GM21825 (cell line): ENCODE results near the gene SLC45A2.
A peak's percentile ranks its signal among the peaks of the same experiment; 100 is the strongest.
"Not testable (repeated sequence)": the region's sequence is repeated elsewhere in the genome, so short reads cannot be mapped to it uniquely, and the experiment has no call there.

Experiments used
- ATAC-seq: cut with Tn5 transposase; IDR thresholded peaks from one replicate; pipeline ENCODE4 v1.9.1; 2021; ENCODE audit warnings: mild to moderate bottlenecking, moderate library complexity; ENCODE audit not compliant: unreplicated experiment

Gene SLC45A2

DNA sequence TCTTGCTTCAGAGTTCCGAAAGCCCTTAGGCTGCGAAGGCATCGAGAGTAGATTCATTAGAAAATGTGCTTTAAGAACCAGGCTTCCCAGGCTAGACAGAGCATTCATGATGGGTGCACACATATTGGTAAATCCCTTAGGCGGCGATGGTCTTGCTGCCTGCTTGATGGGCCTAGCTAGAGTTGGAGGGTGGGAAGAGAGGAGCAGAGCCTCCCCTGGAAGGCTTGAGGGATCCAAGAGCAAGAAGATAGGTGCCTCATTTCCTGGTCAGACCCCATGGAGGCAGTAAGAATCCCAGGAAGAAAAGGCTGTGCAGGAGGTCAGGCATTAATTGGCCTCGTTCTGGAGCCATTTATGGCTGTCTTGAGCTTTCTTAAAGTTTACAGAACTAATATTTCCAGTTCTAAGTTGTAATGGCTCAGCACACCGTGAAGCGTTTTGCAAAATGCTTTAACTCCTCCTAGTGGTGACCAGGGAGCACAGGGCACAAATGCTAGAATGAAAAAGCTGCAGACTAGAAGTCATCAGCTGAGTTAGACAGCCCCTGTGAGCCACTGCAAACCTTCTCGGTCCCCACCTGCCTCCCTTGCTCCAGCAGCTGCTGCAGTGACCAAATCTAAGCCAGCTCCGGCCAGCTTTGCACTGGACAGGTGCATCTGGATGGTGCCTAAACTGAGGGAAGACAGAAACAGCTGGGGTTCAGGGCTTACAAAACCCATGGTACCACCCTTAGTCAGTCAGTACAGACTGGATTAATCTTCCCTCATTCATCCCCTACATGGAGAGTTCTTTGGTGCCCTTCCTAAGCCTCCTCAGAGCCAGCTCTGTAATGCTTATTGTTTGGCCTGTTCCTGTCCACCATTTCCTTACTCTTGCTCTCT is 14.7 kb downstream of the SLC45A2 start:
- ATAC-seq = no peak

DNA sequence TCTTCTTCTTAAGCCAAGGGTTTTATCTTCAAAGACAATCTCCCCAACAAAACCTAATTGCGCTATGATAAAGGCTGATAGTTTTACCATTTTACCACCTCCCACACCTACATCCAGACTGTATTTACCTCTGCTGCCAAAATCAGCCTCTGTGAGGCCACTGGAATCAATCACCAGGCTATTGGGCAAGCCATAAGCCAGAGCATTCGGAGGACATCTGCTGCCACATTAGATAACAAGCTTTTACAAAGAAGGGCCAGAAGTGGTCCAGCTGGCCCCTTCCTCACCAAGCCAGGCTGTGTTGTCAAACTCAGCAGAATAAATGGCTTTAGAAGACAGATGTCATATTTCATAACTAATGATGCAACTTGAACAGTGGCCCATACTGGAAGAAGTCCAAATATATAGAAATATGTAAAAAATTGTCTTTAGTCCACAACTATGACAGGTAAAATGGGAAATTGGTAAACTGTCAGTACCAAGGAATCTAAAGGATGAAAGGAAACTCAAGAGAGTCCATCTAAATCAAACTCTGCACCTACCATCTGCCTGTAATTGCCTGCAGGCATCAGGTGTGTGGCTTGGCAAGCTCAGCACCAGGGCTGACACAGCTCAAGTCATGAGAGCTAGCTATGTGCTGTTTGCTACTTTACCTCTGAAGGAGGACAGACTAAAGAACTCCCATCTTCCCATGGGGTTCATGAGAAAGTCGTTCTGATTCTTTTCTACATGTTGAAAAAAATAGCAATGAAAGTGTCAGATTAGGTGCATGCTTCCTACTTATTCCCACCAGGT is 16.1 kb downstream of the SLC45A2 start:
- no peak for ATAC-seq

DNA sequence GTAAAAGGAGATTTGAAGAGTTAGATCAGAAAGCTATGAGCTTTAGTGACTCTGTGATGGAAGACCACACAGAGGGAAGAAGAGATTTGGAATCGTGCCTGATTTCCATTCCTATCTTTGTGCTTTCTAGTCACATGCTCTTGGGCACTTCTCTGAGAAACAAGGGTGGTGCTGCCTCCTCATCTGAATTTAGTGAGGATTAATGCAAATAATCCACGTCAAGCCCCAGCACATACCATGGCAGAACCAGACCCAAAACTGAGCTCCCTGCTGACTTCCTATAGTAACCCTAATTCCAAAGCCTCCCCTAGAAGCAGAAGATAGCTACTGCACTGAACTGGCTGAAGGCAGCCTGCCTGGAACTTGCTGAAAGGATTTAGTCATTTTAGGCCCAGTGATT is 17.7 kb downstream of the SLC45A2 start:
- no peak for ATAC-seq

DNA sequence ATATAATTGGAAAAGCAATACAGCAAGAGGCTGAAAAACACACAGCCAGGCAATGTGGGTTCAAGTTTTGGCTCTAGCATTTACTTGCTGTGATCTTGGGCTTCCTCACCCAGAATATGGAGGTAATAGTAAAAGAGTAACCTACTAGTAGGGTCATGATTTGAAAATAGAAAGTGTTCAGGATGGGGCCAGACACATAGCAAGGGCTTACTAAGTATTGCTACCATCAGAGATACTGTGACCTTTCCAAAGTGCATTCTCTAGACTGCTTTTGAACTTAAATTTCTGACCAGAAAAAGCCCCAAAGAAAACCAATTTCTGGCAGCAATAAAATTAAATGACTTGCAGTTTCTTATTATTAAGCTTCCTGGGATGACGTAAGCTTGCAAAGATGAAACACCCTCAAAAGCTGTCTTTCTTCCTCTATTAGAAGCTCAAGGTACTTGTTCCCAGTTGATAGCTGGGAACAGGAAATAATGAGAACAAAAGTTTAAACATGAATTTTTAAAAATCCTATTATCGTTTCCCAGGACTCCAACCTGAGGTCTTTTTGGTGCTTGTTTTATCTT is 20.3 kb downstream of the SLC45A2 start:
- no peak for ATAC-seq

DNA sequence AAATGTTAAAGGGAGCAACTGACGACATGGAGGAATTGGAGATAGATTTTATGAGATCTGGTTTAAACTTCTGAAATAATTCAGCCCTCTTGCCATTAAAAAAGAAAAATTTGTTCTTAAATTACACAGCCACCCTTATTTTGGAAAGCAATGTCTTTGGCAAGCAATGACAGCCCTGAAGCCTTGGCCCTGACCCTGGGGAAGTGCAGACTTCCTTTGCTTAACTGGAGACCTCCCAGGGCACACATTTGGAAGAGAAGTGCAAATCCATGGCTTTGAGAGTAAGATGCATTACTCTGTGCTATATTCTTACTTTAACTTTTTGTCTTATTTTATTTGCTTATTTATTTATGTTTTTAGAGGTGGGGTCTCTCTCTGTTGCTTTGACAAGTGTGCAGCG is 26.3 kb downstream of the SLC45A2 start:
- no peak for ATAC-seq

DNA sequence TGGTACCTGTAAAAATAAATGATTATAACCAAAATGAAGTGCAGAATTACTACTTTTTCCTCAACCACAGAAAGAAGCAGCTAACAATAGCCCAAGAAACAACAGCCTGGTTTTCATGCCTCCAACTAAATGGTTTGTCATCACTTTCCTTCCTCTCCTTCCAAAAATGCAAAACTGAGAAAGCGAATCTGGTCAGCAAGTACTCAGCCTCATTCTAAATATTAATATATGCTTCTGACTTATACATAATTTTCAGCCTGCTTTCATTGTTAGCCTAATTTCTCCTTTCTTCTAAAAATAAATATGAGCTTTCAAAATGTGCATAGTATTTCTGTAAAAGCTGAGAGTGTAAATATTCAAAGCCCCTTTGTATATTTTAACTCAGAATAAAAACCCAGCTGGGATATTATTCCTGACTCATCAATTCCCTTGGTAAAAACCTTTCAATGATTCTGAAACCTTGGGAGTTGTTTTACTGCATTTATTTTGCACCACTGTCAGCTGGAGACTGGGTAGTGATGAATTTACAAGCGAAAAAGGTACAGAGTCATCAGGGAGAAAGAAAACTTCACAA is 26.8 kb downstream of the SLC45A2 start:
- ATAC-seq = no peak

DNA sequence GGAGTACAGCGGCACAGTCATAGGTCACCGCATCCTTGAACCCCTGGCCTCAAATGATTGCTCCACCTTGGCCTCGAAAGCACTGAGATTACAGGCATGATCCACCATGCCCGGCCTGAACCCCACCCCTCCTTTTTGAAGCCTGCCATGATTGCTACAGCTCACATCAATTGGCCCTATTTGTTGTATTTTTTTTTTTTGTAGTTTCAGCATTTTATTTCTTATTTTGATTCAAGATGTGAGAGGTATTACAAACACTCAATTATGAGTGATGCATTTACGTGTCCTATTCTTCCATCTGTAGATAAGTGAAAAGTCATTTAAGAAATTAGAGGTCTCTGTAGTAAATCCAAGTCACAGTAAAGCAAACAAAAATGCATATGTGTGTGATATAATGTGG is 32.3 kb downstream of the SLC45A2 start:
- ATAC-seq = not testable (repeated sequence)

DNA sequence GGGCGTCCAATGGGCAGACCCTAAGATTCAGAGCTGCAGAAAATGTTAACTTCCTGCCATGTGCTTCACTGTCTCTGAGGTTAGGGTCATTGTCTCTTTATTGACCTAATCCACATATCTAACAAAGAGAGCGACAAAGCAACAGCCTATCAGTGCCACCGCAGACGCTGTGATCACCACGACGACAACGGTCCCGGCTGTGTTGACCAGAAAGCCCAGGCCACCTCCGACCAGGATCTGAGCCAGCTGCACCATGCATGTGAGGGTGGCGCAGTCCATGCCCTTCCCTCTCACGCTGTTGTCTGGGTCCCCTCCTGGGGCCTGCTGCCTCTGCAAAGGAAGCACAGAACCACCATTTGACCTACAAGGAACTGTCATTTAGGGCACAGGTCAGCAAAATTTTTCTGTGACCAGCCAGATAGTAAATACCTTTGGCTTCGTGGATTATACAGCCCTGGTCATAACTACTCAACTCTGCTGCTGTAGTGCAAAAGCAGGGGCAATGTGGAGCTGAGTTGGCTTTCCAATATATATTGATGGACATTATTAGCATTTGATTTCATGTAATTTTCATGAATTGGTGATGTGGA is 39.9 kb downstream of the SLC45A2 start:
- no peak for ATAC-seq

DNA sequence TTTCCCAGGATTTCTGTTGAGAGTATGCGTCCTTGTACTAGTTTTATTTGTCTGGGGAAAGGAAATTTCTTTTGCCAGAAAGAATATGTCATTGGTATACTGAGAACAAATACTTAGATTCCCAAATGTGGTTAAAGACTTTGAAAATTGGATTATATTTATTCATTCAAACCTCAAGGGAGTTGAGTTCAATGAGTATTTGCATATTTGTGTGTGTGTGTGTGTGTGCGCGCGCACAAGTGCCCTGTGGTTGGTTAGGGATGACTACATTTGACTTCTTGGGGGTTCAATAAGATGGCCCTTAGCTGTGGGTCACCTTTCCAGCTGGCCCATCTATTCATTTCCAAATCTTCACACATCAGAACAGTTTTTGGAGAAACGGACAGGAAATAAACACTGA is 43.4 kb downstream of the SLC45A2 start:
- ATAC-seq = no peak

DNA sequence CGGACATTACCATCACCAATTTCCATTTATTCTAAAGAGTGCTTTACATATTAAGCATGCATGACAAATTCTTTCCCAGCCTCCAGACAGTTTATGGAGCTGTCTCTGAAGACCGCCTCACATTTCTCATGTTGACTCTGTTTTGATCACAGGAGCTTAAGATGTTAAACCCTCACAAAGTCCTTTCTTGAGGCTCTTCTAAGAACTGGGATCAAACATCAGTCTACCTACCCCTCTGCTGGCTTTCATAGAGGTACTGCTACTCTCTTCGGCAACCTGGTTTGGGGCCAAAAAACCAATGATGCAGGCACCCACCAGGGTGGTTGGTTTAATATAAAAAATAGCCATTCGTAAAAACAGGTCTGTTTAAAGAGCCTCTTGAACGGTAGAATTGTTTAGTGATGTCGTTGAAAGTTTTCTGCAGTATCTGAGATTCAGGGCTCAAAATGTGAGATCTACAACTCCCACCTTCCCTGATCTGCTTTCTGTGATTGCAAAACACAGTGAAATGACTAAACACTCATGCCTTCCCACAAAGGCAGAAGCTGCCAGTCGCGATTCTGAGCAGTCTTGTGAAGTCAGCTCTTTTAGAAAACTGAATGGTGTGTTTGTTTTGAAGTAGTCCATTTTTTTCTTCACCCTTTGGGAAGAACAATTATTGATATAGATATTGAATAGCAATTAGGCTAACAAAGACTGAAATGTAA is 44.8 kb downstream of the SLC45A2 start:
- ATAC-seq = no peak

DNA sequence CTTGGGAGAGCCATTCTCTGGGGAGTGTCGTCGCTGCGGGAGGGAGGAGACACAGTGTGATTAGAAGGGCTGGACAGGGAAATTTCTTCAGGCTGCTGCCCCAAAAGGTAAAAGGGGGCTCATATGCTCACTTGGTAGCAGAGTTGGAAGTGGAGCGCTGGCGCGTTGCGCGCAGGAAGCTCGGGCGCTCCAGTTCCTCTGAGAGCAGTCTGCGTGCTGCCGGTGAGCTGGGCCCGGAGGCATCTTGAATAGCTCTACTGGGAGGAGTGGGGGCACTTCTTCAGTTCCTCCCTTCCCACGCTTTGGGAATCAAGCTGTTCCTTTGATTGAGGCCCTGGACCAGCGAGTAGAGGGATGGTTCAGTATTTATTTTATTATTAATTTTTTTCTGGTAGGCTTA is 45.6 kb downstream of the SLC45A2 start:
- no peak for ATAC-seq

DNA sequence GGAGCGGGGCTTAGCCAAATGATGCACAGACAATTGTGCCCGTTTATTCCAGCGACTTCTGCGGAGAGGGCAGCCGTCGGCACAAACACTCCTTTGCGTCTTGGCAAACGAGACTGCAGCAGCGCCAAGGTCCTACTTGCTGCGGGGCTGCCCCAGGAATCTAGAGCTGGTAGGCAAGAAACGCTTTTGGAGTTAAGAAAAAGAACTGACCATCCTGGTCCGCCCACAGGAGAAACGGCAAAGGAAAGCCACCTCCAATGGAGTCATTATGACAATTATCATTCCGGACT is 46.0 kb downstream of the SLC45A2 start:
- ATAC-seq = no peak

DNA sequence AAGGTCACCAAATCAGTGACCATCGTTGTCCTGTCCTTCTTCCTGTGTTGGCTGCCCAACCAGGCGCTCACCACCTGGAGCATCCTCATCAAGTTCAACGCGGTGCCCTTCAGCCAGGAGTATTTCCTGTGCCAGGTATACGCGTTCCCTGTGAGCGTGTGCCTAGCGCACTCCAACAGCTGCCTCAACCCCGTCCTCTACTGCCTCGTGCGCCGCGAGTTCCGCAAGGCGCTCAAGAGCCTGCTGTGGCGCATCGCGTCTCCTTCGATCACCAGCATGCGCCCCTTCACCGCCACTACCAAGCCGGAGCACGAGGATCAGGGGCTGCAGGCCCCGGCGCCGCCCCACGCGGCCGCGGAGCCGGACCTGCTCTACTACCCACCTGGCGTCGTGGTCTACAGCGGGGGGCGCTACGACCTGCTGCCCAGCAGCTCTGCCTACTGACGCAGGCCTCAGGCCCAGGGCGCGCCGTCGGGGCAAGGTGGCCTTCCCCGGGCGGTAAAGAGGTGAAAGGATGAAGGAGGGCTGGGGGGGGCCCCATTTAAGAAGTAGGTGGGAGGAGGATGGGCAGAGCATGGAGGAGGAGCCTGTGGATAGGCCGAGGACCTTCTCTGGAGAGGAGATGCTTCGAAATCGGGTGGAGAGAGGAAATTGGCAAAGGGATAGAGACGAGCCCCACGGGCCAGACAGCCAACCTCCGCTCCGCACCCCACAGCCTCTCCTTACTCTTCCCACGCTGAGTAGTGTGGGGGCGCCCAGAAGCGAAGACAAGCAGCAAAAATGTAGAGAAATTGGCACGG is 46.6 kb downstream of the SLC45A2 start:
- ATAC-seq = no peak

DNA sequence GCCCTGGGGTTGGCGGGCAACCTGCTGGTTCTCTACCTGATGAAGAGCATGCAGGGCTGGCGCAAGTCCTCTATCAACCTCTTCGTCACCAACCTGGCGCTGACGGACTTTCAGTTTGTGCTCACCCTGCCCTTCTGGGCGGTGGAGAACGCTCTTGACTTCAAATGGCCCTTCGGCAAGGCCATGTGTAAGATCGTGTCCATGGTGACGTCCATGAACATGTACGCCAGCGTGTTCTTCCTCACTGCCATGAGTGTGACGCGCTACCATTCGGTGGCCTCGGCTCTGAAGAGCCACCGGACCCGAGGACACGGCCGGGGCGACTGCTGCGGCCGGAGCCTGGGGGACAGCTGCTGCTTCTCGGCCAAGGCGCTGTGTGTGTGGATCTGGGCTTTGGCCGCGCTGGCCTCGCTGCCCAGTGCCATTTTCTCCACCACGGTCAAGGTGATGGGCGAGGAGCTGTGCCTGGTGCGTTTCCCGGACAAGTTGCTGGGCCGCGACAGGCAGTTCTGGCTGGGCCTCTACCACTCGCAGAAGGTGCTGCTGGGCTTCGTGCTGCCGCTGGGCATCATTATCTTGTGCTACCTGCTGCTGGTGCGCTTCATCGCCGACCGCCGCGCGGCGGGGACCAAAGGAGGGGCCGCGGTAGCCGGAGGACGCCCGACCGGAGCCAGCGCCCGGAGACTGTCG is 47.3 kb downstream of the SLC45A2 start:
- ATAC-seq = no peak

DNA sequence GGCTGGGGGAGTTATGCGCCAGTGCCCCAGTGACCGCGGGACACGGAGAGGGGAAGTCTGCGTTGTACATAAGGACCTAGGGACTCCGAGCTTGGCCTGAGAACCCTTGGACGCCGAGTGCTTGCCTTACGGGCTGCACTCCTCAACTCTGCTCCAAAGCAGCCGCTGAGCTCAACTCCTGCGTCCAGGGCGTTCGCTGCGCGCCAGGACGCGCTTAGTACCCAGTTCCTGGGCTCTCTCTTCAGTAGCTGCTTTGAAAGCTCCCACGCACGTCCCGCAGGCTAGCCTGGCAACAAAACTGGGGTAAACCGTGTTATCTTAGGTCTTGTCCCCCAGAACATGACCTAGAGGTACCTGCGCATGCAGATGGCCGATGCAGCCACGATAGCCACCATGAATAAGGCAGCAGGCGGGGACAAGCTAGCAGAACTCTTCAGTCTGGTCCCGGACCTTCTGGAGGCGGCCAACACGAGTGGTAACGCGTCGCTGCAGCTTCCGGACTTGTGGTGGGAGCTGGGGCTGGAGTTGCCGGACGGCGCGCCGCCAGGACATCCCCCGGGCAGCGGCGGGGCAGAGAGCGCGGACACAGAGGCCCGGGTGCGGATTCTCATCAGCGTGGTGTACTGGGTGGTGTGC is 48.0 kb downstream of the SLC45A2 start, which contains the start of gene RXFP3:
Gene RXFP3, plus strand, starts transcription at position 6 of the 636 bp plus-strand sequence. Its CDS starts 355 bp downstream, at position 361.
- ATAC-seq = no peak

DNA sequence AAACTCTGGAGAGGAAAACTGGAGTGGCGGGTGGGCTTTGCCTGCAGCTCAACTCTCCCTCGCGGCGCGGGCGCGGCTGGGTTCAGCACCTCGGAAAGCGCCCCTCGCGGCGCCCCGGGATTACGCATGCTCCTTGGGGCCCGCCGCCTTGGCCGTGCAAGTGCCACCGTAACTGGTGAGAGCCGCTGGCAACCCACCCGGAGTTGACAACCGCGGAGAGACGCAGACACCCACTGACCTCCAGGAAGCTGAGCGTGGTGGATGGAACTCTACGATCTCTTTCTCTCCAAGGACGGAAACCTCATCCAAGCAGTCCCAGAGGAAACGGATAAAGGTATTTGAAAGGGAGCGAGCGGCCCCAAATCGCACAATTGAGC is 48.5 kb downstream of the SLC45A2 start:
- ATAC-seq = no peak

DNA sequence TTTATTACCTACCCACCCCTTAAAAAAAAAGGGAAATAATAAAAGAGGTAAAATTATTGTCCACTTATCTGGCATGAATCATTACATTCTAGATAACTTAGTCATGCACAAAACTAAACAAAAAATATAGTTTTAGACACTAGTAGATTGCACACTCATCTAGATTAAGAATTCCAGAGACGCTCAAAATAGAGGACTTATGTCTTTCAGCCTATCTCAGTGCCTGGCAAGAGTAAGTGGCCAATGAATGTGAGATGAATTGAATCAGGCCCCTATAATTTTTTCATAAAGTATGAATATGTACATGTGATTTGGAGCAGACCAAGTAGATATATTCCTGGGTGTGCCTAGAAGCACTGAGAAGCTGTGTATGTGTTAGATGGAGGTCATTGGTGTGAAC is 50.3 kb downstream of the SLC45A2 start:
- peak; percentile 13 for ATAC-seq

DNA sequence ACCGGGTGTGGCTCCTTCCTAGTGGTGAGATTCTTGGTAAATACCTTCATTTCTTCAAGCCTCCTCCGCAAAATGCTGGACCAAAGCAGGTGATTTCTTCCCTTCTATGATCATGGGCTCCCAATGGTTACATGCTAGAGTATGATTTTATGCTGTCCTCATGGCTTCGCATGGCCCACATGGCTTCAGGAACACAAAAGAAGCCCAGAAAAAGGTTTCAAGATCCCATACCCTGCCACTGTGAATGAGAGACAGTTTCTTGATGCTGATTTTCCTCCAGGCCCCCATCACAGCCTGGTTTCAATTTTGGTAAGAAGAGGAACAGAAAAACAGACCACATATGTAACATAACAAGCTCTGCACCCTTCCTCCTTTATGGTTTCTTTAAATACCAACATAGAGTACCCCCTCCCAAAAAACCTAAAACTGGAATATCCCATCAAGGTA is 50.7 kb downstream of the SLC45A2 start:
- peak; percentile 80 for ATAC-seq

DNA sequence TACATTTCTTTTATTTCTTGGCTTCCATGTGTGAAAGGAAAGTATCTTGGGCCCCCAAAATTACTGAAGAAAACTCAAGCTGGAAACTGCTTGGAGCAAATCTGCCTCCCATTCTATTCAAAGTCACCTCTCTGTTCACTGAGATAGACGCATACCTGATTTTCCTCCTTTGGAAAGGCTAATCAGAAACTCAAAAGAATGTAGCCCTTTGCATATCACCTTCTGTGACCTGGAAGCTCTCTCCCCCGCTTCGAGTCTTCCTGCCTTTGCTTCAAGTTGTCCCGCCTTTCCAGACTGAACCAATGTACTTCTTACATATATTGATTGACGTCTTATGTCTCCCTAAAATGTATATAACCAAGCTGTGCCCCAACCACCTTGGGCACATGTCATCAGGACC is 53.4 kb downstream of the SLC45A2 start:
- no peak for ATAC-seq
